GDM1 (cell line): ENCODE results near the gene MED25.

Experiments
- DNase-seq: peaks from one replicate; lab custom pipeline; 2025; lab: John Stamatoyannopoulos, UW

MED25 gene

GRCh38 chr19:49844138-49845095 lies 26.3 kb downstream of the MED25 start:
- no peak for DNase-seq

GRCh38 chr19:49845414-49845813 lies 27.3 kb downstream of the MED25 start:
- DNase-seq: no peak

- no peak for DNase-seq
These were observed 28.3 kb downstream of the MED25 start for GRCh38 chr19:49846408-49846807.

- no peak for DNase-seq
These were observed 29.9 kb downstream of the MED25 start for GRCh38 chr19:49847731-49848696.

GRCh38 chr19:49848938-49849337 lies 30.8 kb downstream of the MED25 start:
- no peak for DNase-seq

- DNase-seq: no peak
These were observed 31.5 kb downstream of the MED25 start for GRCh38 chr19:49849433-49850220.

GRCh38 chr19:49850221-49850486 lies 32.1 kb downstream of the MED25 start:
- no peak for DNase-seq

- peak; percentile 87 for DNase-seq
These were observed 32.6 kb downstream of the MED25 start, which contains the start of gene PTOV1 for GRCh38 chr19:49850487-49851342. Gene PTOV1 (plus strand): TSS chr19:49851159.

GRCh38 chr19:49851456-49852259 lies 33.6 kb downstream of the MED25 start:
- no peak for DNase-seq

GRCh38 chr19:49852631-49853126 lies 34.6 kb downstream of the MED25 start:
- DNase-seq: no peak

GRCh38 chr19:49853852-49854377 lies 35.8 kb downstream of the MED25 start:
- DNase-seq: no peak

- DNase-seq: no peak
These were observed 36.5 kb downstream of the MED25 start for GRCh38 chr19:49854378-49855263.

GRCh38 chr19:49855277-49855675 lies 37.2 kb downstream of the MED25 start:
- DNase-seq: no peak

- DNase-seq: no peak
These were observed 37.8 kb downstream of the MED25 start for GRCh38 chr19:49855676-49856573.

- DNase-seq: no peak
These were observed 38.5 kb downstream of the MED25 start for GRCh38 chr19:49856574-49857021.

GRCh38 chr19:49857061-49857837 lies 39.2 kb downstream of the MED25 start:
- no peak for DNase-seq

- no peak for DNase-seq
These were observed 39.7 kb downstream of the MED25 start for GRCh38 chr19:49857838-49858087.
